Left cardiac atrium (tissue), 4 donors: ENCODE results near the gene PTPRN. TPM values are rescaled to one million over a fixed set of nuclear protein-coding genes. Genes with fewer than 3 reads are reported as not detected.
"Not testable (repeated sequence)": the region's sequence is repeated elsewhere in the genome, so short reads cannot be mapped to it uniquely, and the experiment has no call there.

Experiments used
- ATAC-seq, 2 donors: fragments of 200-7000 bp; cut with Tn5 transposase; one replicate each; pipeline ENCODE4 v1.9.1; 2020; ENCODE audit warnings: mild to moderate bottlenecking in 2 of 2, moderate library complexity in 2 of 2
- DNase-seq: peaks from one replicate; pipeline ENCODE4 v3.0.0-alpha.2; 2020
- intact Hi-C, 2 donors: fragments of 100-400 bp; cut with DNase I; formaldehyde crosslinking; loops; one replicate each; pipeline versions ENCODE4 v1.14.1 to v1.15.1; 2022 to 2023
- total RNA-seq, 2 donors: library from RNA; stranded (reverse); fragmentation: NEBNext Ultra II Directional; extraction: Animal tissue kit (Norgen Biotek cat#: 25700); gene quantifications; one replicate each; pipeline ENCODE4 v1.2.1, GENCODE V29; 2021
- donor health status: DM: no; HTN: yes; CAD: no.
- donor health status: DM: no; HTN: yes; CAD: no; lungs with severe emphysema.
- donor health status: DM: yes; HTN: yes; CAD: no.
- donor health status: Dilated cardiomyopathy.

The PTPRN gene
- total RNA-seq, 2 donors from 2014 or later: not detected

DNA sequence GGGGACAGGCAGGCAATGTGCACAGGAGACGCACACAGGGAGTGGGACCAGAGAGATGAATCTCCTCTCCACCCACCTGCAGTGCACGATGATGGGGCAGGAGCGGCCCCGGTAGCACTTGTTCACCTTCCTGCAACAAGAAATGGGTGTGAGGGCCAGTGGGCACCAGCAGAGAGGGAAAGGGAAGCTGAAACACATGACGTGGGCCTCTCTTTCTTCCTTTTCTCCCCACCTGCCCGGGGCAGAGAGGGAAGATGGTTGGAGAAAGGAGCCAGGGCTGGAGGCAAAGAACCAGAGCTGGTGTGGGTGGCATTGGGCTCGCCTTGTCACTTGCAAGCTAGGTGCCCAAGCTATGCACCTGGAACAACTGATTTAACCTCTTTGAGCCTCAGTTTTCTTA is 17.8 kb downstream of the PTPRN start:
- no peak for ATAC-seq
- intact Hi-C loops: loop anchor here in 1 of 2 donors (10.0 kb wide), 1 partner anchor 47 kb away; the partner anchor contains the start of genes GLB1L and STK16
- no peak for DNase-seq

DNA sequence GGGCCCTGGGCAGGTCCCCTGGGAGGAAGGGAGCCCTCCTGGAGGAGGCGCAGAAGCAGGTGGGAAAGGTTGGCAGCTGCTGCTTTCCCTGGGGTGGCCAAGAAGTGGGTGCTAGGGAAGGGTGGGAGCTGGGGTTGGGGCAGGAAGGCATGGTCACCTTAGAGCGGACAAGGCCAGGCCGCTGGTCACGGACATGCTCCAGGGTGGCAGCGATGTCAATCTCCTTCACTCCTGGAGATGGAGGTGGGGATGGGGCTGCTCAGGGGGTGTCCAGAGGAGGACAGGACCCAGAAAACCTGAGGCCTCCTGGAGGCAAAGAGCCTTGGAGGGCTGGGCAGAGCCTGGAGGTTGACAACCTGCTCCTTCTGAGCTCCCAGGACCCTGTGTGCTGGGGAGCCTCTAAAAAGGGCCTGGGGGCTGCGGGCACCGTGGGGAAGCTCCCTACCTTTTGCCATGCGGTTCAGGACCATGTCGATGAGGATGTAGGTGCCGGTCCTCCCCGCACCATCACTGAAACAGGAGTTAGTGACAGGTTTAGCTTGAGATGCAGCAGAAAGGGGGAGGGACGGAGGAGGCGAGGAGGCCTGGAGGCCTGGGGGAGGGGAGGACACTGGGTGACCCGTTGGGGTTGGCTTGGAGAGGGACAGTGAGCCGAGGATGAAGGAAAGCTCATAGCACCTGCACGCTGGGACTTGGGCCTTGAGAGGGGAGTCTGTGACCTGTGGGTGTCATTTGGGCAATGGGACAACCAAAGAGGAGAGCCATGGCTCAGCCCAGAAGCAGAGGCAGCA is 18.6 kb downstream of the PTPRN start:
- intact Hi-C loops: loop anchor here in 1 of 2 donors (10.0 kb wide), 1 partner anchor 46 kb away; the partner anchor contains the start of genes GLB1L and STK16
- DNase-seq (no peak), ATAC-seq (no peak)

DNA sequence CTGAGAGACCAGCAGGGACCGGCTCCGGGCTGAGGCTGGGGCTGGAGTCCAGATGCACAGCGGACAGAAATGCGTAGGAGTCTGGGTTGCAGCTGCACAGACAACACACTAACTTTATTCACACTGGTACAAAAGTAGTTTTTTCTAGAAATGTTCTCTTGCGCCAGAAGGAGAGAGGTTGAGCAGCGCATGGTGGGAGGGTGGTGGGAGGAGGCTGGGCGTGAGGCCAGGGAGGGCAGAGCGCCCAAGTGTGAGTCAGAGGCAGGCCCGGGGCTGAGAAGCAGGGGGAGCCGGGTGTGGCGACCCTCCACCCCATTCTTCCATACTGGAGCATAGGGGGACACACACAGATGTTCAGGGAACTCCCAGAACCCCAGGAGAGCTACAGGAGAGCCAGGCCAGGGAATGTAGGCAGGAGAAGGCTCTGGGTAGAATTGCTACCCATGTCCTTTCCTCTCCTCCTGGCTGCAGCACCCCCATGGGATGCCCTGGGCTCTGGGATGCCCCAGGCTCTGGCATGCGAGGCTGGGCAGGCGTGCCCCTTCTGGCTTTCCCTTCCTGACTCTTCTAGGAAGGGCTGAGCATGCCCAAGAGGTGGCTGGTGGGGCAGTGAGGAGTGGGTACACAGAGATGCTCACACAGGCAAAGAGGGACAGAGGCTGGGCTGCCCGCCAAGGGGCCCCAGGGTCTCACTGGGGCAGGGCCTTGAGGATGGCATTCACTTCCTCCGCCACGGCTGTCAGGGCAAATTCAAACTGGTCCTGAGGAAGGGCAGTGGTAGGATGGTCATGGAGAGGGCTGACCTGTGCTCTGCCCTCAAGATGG is 19.5 kb downstream of the PTPRN start:
- peak; percentile 69 to 78 for ATAC-seq
- intact Hi-C loops: loop anchor here in 1 of 2 donors (10.0 kb wide), 1 partner anchor 45 kb away; the partner anchor contains the start of genes GLB1L and STK16
- DNase-seq: peak; percentile 73

DNA sequence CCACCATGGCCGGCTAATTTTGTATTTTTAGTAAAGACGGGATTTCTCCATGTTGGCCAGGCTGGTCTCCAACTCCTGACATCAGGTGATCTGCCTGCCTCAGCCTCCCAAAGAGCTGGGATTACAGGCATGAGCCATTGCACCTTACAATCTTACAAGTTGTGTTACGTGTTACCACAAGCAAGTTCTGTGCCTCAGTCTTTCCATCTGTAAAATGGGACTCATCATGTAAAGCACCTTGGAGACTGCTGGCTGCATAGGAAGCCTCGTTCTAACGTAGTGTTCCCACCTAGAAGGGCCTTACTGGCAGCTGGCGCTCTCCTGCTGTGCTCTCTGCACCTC is 20.0 kb downstream of the PTPRN start:
- DNase-seq (no peak), ATAC-seq (no peak)
- intact Hi-C loops: no loop called here

DNA sequence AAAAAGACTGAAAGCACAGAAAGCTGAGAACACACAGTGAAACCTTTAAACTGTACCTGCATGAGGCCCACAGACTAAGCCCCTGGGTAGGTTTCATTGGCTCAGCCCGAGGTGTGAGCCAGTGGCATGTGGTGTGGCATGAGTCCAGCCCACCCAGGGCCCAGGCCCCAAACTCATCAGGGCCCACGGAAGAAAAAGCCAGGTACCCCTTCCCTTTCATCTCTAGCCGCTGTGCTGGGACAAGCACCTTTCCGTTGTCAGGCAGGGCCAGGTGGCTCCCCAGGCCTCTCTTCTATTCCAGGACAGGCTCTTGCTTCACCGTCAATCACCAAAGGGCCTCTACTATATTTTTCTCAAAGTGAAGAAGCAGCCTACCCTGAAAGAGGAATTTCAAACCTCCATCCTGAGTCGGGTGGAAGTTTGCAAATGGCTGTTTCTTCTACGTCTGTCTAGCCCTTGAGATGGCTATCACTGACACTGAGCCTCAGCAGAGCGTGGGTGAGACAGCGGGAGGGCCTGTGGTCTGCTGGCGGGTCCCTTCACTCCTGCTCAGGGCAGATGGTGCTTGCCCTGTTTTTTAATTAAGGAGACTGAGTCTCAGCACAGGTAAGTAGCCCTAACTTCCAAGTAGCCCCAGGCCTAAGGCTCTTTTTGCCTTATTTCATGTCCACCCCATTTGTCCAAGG is 21.5 kb downstream of the PTPRN start:
- intact Hi-C loops: no loop called here
- DNase-seq: no peak
- ATAC-seq: no peak

DNA sequence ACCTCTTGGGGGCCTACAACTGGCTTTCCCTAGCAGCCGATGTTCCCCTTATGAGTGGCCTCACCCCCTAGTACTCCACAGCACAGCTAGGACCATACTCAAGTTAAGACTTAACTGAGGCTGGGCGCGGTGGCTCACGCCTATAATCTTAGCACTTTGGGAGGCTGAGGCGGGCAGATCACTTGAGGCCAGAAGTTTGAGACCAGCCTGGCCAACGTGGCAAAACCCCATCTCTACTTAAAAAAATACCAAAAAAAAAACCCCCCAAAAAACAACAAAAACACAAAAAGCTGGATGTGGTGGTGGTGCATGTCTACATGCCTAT is 22.1 kb downstream of the PTPRN start:
- DNase-seq, ATAC-seq, intact Hi-C loops: not testable (repeated sequence)

DNA sequence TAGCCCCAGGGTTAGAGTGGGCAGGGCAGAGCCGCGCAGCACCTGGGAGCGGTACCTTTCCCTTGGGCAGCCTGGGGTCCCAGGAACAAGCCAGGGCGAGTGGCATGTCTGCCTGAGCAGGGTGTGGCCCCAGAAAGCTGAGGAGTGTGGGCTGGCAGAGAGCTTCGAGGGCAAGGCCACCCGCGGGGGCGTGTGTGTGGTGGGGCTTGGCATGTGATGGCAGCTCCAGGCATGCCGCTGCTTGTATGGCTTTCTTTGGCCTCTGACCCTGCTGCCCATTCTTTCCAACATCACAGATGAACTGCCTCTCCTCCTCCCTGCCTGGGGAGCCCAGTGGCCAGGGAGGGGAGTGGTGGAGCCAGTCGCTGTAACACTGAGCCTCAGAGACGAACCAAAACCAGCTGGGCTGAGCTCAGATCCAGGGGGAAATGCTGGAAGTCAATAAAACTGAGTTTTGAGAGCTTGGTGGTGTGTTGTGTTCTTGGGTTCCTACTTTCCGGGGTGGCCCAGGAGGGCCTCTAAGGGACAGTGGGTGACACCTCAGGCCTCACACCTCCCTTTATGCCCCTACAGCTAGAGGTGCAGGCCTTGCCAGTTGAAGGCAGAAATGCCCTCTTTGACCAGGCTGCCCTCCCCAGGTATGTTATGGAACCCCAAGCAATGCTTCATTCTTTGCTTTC is 22.6 kb downstream of the PTPRN start:
- no peak for ATAC-seq
- no peak for DNase-seq
- intact Hi-C loops: no loop called here

DNA sequence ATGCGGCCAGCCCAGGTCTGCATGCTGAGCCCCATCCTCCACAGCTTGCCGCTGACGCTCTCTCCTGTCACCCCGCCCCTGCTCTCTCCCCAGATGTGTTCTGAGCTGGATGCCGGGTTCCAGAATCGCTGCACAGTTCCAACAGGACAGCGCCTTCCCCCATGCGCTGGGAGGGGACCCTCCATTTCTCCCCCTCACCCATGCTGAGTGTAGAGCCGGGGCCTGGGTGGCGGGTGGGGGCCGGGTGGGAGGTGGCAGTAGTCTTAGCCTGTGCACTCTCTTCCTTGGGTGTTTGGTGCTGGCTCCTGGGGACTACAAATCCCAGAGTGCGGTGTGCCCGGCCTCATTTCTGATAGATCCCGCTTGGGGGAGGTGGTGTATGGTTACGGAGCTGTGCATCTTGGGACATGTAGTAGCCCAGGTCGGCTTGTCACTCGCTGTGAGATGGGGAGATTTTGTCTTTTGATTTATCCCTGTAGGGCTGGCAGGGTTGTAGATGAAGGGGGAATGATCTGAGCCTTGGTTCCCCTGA is 23.2 kb downstream of the PTPRN start:
- intact Hi-C loops: no loop called here
- ATAC-seq: peak; percentile 10 to 64
- DNase-seq: no peak

DNA sequence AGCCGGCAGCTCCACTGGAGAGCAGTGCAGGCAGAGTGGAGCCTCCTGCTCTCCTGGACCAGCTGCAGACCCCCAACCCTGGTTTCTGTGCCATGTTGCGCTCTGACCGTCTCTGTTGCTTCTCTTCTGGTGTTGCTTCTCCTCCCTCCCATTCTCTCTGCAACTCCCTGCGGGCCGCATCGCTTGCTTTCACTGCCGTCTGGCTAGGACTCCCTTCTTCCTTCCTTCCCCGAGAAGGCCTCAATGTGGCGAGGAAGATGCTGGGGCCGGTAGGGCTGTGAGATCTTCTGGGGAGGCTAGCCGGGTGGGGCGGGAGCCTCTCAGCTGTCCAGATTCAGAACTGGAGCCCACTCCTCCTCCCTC is 23.8 kb downstream of the PTPRN start:
- ATAC-seq: no peak
- intact Hi-C loops: no loop called here
- no peak for DNase-seq

DNA sequence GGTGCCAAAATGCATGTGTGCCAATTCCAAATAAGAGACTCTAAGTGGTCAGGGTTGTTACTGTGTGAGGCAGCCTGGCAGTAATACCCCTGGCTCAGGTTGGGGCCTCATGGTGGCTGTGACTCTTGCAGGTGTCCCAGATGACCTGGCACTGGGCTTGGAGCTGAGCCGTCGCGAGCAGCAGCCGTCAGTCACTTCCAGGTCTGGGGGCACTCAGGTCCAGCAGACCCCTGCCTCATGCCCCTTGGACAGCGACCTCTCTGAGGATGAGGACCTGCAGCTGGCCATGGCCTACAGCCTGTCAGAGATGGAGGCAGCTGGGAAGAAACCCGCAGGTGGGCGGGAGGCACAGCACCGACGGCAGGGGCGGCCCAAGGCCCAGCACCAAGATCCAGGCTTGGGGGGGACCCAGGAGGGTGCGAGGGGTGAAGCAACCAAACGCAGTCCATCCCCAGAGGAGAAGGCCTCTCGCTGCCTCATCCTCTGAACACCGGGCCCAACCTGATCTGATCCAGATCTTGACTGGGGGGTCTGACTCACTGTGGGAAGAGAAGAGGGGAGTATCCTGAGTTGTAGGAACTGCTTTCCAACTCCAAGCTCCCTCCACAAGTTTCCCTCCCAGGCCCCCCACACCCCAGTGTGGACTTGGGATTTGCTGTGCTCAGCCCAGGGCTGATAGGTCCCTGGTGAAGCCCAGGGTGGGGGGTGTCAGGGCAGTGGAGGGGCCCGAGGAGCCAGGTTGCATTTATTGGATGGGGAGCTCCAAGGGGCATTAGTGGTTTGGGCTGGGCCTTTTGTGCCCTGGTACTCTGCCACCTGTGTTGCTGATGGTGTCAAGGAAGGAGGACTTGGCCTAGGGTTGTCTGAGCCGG is 24.5 kb downstream of the PTPRN start:
- DNase-seq: no peak
- ATAC-seq: no peak
- intact Hi-C loops: no loop called here

DNA sequence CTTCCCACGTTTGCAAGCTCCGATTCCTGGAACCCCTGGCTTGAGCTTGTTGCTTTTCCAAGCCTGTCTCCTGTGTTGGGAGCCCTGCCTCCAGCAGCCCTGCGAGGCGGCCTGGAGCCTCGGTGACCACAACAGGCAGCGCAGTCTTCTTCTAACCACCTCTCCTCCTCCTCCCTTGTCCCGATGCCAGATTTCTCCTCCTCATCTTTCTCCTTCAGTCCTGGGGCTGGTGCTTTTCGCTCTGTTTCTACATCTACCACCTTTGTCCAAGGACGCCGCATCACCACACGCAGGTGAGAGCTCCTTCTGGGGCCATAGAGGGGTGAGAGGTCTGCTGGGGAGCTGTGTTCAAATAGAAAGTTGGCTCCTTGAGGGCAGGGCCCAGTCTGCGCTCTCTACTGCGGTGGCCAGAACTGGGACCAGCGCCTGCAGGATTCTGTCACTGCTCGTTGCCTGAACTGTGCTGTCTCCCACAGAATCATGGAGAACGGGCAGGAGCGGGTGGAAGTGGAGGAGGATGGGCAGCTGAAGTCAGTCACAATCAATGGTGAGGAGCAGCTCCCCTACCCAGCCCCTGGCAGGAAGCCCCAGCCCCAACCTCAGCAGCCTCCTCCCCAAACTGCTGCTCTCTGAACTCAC is 26.1 kb downstream of the PTPRN start:
- ATAC-seq (no peak), DNase-seq (no peak)
- intact Hi-C loops: no loop called here

DNA sequence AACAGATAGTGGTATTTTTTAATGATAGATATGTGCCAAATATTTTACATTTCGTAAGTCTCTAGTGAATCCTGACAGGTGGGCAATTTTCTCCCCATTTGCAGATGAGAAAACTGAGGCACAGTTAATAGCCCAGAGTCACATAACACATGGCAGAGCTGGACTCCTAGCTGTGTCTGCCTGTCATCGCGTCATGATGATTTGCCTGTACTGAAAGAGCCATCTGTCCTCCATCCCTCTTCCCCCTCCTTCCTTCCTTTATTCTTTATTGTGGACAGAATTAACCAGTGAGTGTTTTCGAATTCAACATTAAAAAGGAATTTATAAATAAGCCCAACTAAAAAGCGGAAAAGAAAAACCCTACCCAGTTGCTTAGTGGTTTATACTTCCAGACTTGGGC is 26.8 kb downstream of the PTPRN start:
- DNase-seq (no peak), ATAC-seq (no peak)
- intact Hi-C loops: no loop called here

DNA sequence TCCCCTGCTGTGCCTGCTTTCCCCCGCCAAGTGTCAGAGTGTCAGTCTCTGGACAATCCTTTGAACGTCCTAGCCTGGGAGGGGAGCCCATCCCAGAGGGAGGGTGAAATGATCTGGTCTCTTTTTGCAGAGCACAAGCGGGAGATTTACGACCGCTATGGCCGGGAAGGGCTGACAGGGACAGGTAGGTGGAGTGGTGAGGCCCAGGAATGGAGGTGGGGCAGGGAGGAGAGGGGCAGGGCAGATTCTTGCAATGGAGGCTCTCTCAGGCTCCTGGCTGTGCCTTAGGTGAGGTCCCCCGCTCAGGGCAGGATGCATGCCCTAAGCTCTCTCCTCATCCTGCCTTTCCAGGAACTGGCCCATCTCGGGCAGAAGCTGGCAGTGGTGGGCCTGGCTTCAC is 27.6 kb downstream of the PTPRN start:
- ATAC-seq: no peak
- DNase-seq: no peak
- intact Hi-C loops: no loop called here

DNA sequence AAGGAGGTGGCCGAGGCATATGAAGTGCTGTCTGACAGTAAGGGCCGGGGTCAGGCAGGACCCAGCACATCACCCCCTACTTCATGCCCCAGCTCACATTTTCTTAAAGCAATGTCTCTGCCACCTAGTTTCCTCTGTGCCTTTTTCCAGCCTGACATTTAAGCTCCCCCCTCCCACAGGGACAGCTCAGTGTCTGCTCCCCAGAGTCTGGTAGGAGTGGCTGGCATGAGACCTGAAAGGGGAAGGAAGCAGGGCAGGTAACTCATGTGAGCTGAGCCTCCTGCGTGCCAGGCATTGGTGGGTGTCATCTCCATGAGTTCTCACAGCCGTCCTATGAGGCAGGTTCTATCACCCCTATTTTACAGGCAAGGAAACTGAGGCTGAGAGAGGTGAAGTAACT is 28.6 kb downstream of the PTPRN start:
- intact Hi-C loops: no loop called here
- no peak for ATAC-seq
- no peak for DNase-seq

DNA sequence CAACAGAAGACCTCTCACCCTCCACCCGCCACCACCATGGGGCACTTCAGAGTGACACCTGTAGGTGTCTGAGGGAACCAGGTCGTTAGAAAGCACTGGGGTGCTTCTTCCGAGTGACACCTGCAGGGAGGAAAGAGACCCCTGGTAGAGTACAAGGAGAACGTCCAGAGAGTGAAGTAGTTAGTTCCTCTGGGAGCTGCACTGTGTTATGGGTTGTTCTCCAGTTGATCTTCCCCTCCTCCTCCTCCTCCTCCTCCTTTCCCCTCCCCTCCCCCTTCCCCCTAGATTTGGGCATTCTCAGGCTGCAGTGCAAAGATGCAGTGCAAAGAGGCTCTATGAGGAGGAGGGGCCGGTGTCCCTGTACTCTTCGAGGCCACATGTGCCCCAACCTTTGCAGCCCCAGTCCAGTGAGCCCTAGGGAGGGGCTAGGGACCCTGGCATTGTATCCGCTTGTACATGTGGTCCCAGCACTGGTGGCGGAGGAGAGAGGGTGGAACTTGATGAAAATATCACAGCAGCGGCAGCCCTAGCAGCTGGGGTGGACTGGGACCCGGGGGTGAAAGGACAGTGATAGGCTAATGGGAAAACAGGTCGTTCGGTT is 29.2 kb downstream of the PTPRN start:
- DNase-seq (no peak), ATAC-seq (no peak)
- intact Hi-C loops: loop anchor here in 1 of 2 donors (2.0 kb wide), 1 partner anchor 15 kb away; no protein-coding TSS in a partner anchor

DNA sequence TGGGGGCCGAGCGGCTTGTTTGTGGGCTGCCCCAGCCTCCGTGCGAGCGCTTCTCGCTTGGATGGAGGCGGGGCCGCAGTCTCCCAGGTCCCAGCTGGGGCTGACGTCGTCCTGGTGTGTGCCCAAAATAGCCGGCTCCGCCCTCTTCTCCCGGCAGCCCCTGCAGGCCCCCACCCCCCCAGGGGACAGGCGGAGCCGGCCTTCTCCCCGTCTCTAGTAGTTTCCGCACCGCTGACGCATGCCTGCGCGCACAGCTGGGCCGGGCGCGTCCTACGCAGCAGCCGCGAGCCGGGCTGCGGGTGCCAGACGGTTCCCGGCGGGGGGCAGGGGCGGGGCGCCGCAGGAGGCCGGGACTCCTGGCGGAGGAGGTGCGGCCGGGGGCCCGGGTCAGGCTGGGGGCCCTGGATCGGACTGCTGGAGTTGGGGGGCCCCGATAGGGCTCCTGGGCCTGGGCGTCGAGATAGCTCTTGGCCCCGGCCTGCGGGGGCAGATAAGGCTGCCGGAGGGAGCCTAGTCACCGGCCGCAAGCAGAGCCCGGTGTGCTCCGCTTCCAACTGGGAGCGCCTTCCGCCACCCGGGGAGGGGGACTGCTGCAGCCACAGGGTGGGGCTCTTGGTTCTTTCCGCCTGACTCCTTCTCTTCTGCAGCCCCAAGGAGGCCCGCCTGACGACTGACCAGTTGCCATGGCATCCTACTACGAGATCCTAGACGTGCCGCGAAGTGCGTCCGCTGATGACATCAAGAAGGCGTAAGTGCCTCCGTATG is 29.9 kb downstream of the PTPRN start, which contains the start of gene DNAJB2:
DNAJB2 (plus strand) TSS at position 216 of the 765 bp plus-strand sequence; CDS start at position 684, 468 bp downstream.
- intact Hi-C loops: loop anchor here in 1 of 2 donors (2.0 kb wide), 1 partner anchor 15 kb away; no protein-coding TSS in a partner anchor
- peak; percentile 99 for DNase-seq
- peak; percentile 95 to 98 for ATAC-seq
